ENCODE results near the gene HOXD9. TPM values are rescaled to one million over a fixed set of nuclear protein-coding genes. Genes with fewer than 3 reads are reported as not detected.

HOXD9 gene
- polyA plus RNA-seq, 1 experiment, result 1.8 TPM

DNA sequence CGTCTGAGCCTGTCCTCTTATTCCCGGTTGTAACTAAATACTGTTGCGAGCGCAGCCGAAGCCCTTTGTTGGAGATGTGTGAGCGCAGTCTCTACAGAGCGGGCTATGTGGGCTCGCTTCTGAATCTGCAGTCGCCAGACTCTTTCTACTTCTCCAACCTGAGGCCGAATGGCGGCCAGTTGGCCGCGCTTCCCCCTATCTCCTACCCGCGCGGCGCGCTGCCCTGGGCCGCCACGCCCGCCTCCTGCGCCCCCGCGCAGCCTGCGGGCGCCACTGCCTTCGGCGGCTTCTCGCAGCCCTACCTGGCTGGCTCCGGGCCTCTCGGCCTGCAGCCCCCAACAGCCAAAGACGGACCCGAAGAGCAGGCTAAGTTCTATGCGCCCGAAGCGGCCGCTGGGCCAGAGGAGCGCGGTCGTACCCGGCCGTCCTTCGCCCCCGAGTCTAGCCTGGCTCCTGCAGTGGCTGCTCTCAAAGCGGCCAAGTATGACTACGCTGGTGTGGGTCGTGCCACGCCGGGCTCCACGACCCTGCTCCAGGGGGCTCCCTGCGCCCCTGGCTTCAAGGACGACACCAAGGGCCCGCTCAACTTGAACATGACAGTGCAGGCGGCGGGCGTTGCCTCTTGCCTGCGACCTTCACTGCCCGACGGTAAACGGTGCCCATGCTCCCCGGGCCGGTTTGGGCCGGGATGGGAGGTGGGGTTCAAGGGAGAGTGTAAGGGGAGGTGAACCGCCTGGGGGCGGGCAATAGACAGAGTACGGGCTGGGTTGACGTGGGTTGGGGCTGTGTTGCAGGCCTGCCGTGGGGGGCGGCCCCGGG is 22.6 kb upstream of the HOXD9 start, which contains the start of gene HOXD12:
TSS of gene HOXD12 (plus strand) at position 68 of the 819 bp plus-strand sequence. CDS start at position 75, 7 bp downstream.
- DNase-seq (ENCODE audit: low read depth), result no peak
- TF ChIP-seq, protein P1, sequence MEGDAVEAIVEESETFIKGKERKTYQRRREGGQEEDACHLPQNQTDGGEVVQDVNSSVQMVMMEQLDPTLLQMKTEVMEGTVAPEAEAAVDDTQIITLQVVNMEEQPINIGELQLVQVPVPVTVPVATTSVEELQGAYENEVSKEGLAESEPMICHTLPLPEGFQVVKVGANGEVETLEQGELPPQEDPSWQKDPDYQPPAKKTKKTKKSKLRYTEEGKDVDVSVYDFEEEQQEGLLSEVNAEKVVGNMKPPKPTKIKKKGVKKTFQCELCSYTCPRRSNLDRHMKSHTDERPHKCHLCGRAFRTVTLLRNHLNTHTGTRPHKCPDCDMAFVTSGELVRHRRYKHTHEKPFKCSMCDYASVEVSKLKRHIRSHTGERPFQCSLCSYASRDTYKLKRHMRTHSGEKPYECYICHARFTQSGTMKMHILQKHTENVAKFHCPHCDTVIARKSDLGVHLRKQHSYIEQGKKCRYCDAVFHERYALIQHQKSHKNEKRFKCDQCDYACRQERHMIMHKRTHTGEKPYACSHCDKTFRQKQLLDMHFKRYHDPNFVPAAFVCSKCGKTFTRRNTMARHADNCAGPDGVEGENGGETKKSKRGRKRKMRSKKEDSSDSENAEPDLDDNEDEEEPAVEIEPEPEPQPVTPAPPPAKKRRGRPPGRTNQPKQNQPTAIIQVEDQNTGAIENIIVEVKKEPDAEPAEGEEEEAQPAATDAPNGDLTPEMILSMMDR (IDR thresholded peaks at IDR 0.05; ENCODE audit: insufficient read depth, low read depth, low read length), result no peak
- Histone ChIP-seq H3K27me3 (ENCODE audit: control insufficient read depth, insufficient read depth, low read length) (peaks cover 16% of the 10 kb centered on the region), H3K36me3 (ENCODE audit: control insufficient read depth, insufficient read depth, low read length) (no peaks in the 10 kb centered on the region), H3K4me3 (ENCODE audit: low read depth, low read length) (no peak within 1 kb of the TSS)
- ChIA-PET POLR2A (no interaction called here), CTCF (no interaction called here)

DNA sequence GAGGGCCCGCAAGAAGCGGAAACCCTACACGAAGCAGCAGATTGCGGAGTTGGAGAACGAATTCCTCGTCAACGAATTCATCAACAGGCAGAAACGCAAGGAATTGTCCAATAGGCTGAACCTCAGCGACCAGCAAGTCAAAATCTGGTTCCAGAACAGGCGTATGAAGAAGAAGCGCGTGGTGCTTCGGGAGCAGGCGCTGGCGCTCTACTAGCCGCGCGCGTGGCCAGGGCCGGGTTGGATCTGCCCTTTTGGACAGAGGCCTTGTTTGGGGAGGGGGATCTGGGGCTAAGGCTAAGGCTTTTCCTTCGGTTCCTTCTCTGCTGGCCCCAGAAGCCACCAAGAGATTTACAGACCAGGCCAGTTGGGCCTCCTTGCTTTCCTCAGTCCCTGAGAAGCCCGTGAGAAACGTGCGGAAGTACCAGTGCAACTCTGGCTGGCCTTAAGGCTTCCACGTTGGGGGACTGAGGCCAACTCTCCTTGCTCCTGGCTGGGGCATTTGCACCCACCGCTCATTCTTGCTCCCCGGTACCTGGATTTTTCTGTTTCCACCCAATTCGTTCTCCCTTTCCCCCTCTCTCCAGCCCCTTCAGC is 21.9 kb upstream of the HOXD9 start:
- peaks cover 15% of the 10 kb centered on the region for H3K27me3 ChIP-seq (ENCODE audit: control insufficient read depth, insufficient read depth, low read length)
- POLR2A ChIA-PET, result no interaction called here
- CTCF ChIA-PET, result interaction anchor here (1.1 to 1.4 kb wide), 2 partner anchors 40 to 411 kb away, joined by 3 to 4 read pairs; no protein-coding TSS in a partner anchor
- TF ChIP-seq, protein P1 (IDR thresholded peaks at IDR 0.05; ENCODE audit: insufficient read depth, low read depth, low read length), result no peak
- DNase-seq (ENCODE audit: low read depth), result no peak
- no peaks in the 10 kb centered on the region for H3K36me3 ChIP-seq (ENCODE audit: control insufficient read depth, insufficient read depth, low read length)
- no peak overlapping the region for H3K4me3 ChIP-seq (ENCODE audit: low read depth, low read length)

DNA sequence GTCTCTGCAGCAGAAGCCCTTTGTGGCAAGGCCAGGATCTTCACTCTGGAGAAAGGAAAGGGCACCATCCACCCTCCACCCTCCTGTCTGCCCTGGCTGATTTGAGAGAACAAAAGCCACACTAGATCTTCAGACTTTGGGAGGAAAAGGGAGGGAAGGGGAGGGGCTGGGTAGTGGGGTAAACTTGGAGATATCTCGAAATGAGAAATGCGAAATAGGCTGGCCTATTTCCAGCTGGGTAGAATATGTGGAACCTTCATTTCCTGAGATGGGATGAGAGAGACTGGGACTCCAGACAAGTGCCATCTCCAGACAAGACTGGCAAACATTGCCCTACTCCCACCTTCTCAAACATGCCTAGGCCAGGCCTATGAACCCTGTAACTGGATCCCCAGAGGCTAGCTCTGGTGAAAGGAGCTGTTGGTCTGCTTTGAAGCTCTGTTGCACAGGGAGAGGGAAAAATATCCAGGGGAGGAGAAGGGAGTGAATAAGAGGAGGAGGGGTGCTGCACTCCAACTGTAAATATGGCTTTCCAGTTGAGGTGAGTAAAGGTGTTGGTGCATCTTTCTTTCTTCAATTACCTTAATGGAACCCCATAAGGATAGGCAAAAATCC is 21.2 kb upstream of the HOXD9 start:
- no peak for DNase-seq (ENCODE audit: low read depth)
- no peaks in the 10 kb centered on the region for H3K36me3 ChIP-seq (ENCODE audit: control insufficient read depth, insufficient read depth, low read length)
- TF ChIP-seq, protein P1 (IDR thresholded peaks at IDR 0.05; ENCODE audit: insufficient read depth, low read depth, low read length), result no peak
- peaks cover 17% of the 10 kb centered on the region for H3K27me3 ChIP-seq (ENCODE audit: control insufficient read depth, insufficient read depth, low read length)
- H3K4me3 ChIP-seq (ENCODE audit: low read depth, low read length), result no peak overlapping the region
- POLR2A ChIA-PET, result no interaction called here
- CTCF ChIA-PET, result interaction anchor here (0.8 to 4.9 kb wide), 5 partner anchors 13 to 453 kb away, joined by 3 to 13 read pairs (median 4); no protein-coding TSS in a partner anchor

DNA sequence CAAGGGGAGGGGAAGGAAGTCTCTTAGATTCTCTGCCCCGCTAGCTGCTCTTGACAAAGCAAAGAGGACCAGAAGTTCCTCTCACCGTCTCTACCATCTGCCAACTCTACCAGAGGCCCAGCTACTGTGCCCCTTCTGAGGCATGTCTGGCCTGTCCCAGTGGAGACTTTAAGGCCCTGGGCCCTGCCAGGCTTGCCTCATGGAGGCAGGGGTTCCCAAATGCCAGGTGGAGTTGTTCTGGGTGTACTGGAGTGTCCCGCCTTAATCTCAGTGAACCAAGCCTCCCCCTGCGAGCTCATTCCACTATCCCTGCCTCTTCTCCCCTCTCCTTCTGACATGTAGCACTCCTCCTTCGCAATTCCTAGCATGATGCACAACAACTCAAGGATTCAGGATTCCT is 20.7 kb upstream of the HOXD9 start:
- TF ChIP-seq, protein P1 (IDR thresholded peaks at IDR 0.05; ENCODE audit: insufficient read depth, low read depth, low read length), result no peak
- POLR2A ChIA-PET, result no interaction called here
- Histone ChIP-seq H3K4me3 (ENCODE audit: low read depth, low read length) (no peak overlapping the region), H3K36me3 (ENCODE audit: control insufficient read depth, insufficient read depth, low read length) (no peaks in the 10 kb centered on the region), H3K27me3 (ENCODE audit: control insufficient read depth, insufficient read depth, low read length) (peaks cover 14% of the 10 kb centered on the region)
- DNase-seq (ENCODE audit: low read depth), result no peak
- CTCF ChIA-PET, result interaction anchor here (0.8 to 4.9 kb wide), 5 partner anchors 14 to 452 kb away, joined by 3 to 13 read pairs (median 4); no protein-coding TSS in a partner anchor

All from BJ (cell line).